NCI-H460 (cell line): ENCODE results near the gene MAP1LC3B. TPM values are rescaled to one million over a fixed set of nuclear protein-coding genes. Genes with fewer than 3 reads are reported as not detected.

Experiments used
- DNase-seq: peaks from one replicate; pipeline ENCODE4 v3.0.0-alpha.2; 2016; ENCODE audit warnings: low read depth; ENCODE audit errors: extremely low read depth
- polyA plus RNA-seq: library from polyadenylated mRNA; depleted of rRNA; stranded (reverse); fragments of >200 nt; gene quantifications from 2 replicates; pipeline ENCODE4 v1.2.3, GENCODE V29; 2014; cell fraction: nucleus; rRNA removed
- total RNA-seq: library from RNA; depleted of rRNA; stranded (reverse); fragments of >200 nt; shearing (Covaris generic); gene quantifications from 2 replicates; pipeline ENCODE4 v1.2.3, GENCODE V29; 2014; rRNA removed

MAP1LC3B gene
- 33.6 and 42.9 TPM in 2 replicates for total RNA-seq
- polyA plus RNA-seq: 6.2 and 11.0 TPM in 2 replicates

DNA sequence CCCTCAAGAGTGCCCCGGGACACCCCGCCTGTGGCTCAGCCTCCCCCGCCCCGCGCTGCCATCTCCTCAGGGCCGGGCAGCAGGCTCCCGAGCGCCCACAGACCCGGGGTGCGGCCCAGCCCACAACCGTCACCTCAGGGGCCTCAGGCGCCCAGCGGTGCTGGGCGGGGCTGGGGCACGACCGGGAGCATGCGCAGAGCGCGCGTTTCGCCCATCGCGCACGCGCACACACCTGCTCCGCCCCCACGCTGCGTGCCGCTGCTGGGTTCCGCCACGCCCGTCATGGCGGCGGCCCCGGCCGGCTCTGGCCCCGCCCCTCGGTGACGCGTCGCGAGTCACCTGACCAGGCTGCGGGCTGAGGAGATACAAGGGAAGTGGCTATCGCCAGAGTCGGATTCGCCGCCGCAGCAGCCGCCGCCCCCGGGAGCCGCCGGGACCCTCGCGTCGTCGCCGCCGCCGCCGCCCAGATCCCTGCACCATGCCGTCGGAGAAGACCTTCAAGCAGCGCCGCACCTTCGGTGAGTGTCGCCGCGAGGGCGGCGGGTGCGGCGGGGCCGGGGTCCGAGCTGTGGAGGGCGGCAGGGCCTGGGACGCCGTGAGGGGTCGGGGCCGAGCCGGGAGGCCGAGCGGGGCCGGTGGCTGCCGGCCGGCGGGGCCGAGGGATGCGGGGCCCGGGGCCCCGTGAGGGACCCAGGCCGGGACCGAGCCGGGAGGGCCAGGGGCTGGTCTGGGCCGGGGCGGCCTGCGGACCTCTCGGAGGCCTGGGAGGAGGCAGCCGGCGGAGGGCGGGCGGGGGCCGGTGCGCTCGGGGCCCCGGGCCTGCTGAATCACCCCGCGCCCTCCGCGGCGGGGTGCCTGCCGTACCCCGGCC lies at the start of gene MAP1LC3B:
MAP1LC3B (plus strand) TSS at position 387 of the 871 bp plus-strand sequence; CDS start at position 479, 92 bp downstream.
- peak; percentile 90 for DNase-seq

DNA sequence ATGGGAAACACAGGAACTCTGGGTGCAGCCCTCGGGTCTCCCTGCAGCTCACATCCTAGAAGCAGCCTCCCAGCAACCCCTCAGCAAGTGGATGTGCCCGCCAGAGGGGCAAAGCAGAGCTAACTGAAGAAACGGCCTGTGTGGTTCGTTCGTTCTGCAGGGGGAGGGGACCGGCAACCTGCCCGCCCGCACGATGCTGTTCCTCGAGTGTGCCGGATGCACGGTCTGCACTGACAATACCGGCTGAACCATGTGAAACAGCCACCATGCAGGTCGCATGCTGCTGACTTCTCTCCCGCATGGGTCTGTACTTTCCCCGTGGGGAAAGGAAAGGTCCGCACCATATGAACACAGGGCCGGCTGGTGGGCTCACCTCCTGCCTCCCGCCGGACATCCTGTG lies 49.6 kb upstream of the MAP1LC3B start:
- no peak for DNase-seq

DNA sequence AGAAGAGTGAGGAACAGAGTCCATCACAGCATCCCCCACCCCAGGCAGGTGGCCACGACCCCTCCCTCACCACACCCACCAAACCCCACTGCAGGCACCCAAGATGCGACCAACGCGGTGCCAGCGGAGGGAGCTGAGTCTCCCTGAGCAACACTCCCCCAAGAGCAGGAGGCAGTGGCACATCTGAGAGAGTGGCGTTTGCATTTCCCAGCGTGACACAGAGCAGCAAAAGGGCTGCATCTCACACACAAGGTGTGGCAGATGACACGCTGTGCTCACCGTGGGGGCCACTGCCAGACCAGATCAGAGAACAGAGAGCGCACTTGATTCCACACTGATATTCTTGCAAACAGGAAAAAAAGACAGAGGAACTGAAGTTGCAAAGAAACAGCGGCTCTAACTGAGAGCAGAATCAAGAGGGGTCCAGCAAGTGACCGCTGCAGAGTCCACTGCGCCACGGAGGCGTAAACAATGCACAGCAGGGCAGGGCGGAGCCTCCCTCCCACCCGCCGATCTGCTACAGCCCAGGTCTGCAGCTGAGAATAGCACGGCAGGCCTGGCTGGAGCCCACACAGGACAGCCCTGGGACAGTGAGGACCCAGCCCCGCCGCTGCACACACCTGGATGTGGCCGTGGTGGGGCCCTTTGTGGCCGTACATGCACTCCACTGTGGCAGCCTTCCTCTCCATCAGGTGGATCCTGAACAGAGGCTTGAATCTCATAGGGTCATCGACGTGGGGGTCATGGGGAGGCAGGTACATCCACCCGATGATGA lies 49.0 kb upstream of the MAP1LC3B start:
- DNase-seq: no peak

DNA sequence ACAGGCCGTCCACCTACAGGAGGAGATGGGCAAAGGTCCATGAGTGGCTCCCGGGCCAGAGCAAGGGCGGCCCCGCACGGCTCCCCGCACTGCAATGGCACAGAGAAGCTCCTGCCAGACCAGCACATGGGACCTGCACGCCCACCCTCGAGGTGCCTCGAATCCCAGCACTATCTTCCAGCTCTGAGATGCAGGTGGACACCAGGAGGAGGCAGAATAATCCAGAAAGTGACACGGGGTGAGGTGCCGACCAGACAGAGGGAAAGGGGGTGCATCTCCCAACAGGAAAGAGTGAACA lies 48.4 kb upstream of the MAP1LC3B start:
- DNase-seq: no peak

DNA sequence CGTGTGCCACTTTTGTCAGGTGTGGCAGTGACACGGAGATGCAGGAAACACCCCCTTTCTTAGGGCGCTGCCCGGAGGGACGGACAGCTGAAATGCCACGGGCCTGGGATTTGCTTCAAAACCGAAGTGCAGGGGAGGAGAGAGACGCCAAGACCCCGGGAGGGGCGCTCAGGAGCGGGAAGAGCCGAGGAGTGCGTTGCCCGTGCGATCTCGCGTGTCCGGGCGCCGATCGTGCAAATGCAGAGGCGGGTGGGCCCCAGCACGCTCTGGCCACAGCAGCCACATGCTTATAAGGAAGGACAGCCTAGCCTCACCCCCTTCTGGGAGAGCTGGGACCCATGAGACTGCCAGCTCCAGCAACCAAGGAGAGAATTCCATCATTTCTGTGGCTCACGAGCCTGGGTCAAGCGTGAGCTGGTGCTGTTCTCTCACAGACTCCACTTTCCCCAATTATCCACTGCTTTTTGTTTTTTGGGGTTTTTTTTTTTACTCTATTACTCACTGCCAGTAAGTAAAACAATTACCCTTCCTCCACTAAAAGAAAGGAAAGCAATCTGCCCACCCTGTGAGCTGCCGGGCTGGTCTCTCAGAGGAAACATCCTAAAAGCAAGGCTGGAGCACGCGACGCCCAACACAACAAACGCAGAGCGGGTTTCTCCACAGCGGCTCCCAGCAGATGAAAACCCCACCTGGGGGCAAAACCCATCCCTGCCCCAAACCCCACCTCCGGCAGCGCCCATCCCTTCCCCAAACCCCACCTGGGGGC lies 47.8 kb upstream of the MAP1LC3B start:
- no peak for DNase-seq

DNA sequence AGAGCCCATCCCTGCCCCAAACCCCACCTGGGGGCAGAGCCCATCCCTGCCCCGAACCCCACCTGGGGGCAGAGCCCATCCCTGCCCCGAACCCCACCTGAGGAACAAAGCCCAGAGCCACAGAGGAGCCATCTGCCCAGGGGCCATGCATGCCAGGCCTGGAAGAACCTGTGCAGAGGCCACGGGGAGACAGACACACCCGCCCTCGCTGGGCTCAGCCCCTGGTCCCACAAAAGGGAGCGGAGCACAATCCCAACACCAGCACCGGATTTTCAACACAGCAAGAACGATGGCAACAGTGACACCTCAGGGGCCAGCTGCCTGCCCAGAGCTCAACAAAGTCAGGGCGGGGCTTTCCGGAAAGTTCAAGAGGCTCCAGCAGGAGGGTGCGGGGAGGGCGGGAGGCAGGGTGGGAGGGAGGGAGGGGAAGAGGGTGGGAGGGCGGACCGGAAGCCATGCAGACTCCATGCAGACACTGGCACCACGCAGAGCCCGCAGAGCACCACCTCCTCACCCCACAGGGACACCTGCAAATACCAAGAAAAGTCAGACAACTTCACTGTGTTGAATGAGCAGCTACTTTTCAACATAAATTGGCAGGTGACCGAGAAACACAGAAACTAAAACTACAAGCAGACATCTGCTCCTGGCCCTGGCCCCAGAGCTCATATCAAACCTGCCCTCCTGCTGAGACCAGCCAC lies 47.1 kb upstream of the MAP1LC3B start:
- DNase-seq: no peak

DNA sequence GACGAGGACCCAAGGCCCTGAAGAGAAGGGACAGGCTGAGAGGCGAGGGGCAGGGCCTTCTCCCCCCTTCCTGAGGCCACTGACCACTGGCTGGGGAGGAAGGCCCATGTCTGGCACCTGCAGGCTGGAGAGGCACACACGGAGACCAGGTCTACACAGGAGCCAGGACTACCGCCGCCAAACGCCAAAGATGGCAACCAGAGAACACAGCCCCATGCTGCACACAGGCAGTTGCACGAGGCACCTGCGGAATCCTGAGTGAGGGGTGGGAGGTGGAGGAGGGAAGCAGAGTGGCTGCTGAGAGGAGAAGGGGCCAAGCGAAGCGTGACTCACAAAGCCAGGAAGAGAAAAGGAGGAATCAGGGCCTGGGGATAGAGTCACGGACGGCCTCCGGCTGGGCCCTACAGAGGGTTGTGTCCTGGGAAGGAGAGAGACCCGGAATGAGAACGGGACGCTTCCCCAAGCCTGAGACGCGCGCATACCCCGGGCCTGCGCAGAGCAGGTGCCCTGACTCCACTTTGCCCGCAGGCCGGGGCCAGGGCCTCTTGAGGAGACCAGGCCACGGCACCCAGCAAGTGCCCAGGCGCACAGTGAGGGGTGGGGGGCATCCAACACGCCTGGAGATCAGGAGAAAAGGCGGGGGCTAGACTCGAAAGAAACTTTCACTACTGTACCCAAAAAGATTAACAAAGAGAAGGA lies 46.3 kb upstream of the MAP1LC3B start:
- DNase-seq: no peak

DNA sequence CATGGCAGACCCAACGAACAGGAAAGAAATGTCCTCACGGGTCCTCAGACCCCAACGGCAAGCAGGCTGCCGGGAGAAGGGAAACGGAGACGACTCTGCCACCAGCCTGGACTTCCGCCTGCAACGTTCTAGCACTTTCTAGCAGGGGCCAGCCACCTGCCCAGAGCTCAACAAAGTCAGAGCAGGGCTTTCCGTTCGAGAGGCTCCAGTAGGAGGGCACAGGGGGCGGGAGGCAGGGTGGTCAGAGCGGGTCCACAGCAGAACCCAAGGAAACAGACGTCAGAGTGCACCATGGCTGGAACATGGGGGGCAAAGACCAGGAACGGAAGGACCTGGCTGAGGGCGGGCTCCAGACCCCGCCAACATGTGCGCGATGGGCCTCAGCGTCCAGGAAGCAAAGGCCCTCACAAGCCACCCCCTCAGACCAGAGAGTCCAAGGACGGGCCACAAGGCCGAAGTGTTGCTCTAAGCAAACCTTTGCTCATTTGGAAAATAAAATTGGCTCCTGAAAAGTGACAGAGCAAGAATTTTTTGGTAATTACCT lies 45.5 kb upstream of the MAP1LC3B start:
- DNase-seq: no peak

DNA sequence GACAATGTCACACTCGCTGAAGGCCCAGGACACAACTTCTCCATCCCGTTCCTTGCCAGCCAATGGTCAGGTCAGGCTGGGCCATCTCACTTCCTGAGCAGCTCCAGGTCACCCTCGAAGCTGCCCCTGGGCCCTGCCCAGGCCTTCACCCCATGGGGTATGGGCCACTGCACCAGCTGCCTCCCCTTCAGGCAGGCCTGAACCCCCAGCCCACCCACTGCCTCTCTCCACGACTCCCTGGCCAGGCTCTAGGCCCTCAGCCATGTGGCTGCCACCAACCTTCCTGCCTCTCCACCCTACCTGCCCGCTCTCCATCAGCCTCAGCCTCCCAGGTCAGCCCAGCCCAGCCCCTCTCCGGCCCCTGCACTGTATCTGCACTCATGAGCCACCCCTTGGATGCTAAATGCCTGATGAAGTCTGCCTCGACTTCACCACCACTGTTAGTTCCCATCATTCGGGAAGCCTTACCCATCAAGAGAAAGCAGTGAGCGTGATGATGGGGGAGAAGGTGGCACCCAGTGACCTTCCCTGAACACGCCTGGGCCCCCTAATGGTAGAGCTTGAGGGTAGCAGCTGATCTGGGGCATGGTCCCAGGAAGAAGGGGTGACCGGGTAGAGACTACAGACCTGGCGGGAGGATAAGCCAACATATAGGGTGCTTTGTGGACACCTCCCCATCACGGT lies 44.1 kb upstream of the MAP1LC3B start:
- DNase-seq: no peak

DNA sequence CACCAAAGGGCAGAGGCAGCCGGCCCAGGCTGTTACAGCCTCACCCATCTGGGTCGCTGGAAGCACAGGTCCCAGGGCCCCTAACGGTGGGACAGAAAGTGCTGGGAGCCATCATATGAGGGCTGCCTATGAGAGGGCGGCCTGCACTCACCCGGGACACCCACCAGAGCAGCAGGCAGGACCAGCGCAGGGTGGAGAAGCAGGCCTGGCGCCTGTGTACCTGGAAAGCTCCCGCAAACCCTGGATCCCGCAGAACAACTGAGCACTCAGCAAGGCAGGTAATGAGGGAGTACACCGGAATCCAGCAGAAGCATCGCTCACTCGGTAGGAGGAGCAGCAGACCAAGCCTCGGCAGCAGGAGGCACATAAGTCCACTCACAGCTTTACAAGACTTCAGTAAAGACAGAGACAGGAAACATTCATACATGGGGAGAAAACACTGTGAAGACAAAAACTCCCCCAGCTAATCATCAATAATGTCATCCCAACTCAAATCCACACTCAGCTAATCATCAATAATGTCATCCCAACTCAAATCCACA lies 43.4 kb upstream of the MAP1LC3B start:
- no peak for DNase-seq

DNA sequence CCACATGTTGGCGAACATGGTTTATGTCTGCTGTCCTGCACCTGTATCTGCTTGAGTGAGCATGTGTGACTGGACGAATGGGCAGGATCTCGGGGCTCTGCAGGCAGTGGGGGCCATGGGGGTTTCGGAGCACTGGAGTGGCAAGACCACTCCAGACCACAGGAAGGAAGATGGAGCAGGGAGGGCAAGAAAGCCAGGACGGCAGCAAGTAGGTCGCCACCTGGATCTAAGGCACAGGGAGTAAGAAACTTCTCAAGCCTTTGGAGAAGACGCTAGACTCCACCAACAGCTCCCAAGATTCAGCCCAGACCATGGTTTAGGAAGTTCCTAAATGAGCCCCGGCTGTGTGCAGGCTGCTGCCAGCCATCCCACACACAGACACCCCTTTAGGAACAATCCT lies 42.1 kb upstream of the MAP1LC3B start:
- no peak for DNase-seq

DNA sequence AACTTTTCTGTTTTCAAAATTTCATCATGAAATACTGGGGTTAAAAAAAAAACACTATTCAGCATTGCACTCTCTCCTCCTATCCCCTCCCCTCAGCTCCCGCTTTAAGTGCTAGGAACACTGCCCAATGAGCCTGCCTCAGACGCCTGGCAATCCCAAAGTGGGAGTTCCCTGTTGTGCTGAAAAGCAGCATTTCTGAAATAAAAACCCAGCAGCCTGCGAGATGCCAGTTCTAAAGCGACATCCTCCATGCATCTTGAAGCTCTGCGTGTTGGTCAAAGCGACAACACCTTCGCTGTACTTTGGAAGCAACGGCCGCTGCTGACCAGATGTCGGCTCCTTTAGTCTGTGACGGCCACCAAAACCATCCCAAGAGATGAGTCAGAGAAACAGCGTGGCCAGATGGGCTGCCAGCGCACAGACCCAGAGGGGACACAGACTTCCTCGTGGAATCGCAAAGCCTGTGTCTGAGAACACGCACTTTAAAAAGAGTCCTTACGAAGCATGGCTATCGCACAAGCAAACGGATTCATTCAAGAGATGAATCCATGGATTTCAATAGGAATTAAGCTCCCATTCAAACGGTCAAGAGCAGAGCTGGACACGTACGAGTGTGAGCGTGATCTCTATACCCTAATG lies 41.3 kb upstream of the MAP1LC3B start:
- no peak for DNase-seq

DNA sequence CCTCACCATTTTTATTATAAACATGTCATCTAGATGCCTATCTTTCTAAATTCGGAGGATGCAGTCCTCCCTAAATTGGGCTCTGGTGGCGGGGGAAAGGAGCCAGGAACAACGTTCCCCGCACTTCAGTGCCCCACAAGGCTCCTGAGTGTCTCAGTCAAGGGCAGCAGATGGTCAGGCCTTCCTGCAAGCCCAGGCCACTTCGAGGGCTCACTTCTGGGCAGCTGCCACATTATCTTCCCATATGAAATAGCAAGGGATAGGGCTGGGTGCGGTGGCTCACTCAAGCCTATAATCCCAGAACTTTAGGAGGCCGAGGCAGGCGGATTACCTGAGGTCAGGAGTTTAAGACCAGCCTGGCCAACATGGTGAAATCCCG lies 40.8 kb upstream of the MAP1LC3B start:
- no peak for DNase-seq

DNA sequence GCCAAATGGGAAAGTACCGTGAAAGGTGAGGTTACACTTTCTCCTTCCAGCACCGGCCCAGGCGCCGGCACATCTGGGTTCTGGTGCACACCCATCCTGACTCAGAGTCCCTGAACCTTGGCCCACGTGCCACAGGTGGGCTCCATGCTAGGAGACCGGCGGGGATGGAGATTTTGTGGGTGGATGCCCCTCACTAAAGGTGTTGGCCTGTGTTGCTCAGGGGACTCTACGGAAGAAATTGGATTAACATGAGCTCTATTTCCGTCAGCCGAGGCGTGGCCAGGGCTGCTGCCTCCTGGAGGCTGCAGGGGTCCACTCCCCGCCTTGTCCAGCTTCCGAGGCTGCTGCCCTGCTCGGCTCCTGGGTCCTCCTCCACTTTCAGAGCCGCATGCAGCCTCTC lies 39.3 kb upstream of the MAP1LC3B start:
- DNase-seq: no peak

DNA sequence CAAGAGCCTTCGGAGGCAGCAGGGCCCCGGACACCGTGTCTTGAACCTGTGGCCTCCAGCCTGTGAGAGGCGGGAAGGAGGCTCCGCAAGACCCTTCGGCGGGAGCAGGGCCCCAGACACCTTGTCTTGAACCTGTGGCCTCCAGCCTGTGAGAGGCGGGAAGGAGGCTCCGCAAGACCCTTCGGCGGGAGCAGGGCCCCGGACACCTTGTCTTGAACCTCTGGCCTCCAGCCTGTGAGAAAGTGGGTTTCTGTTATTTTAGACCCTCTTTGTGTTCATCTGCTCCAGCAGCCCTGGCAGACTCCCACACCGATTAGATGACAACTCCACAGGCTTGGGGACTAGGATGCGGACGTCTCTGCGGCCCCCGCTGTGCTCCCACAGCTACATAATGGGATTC lies 38.5 kb upstream of the MAP1LC3B start:
- no peak for DNase-seq

DNA sequence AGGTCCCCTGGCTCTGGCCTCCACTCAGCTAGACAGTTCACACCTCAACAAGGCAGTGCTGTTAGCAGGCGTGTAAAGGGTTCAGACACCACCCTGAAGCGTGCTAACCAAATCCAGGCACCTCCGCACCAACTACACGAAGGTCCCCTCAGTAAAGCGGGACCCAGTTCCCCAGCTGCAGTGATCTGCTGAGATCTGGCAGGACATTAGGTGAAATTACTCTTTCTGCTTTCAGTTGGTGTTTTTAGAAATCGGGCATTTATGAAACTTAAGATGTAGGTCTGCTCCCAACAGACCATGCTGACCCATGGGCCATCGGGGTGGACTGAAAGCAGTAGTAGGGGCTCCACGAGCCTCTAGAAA lies 35.7 kb upstream of the MAP1LC3B start:
- DNase-seq: no peak

DNA sequence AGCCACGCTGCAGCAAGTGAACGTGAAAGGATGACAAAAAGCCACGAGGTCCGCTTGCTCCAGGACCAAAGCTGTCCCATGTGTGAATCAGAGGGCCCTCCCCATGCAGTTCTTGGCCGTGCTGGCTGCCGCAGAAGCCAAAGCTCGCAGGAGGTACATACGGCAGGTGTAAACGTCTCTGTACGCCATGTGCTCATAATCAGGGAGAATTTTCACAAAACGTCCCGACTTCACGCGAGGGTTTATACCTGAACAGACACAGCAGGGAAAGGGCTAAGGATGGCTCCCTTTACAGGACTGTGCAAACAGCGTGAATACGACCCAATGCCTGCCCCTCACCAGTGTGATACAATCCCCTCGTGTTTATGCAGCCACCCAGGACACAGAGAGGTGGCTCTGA lies 33.9 kb upstream of the MAP1LC3B start:
- DNase-seq: no peak

DNA sequence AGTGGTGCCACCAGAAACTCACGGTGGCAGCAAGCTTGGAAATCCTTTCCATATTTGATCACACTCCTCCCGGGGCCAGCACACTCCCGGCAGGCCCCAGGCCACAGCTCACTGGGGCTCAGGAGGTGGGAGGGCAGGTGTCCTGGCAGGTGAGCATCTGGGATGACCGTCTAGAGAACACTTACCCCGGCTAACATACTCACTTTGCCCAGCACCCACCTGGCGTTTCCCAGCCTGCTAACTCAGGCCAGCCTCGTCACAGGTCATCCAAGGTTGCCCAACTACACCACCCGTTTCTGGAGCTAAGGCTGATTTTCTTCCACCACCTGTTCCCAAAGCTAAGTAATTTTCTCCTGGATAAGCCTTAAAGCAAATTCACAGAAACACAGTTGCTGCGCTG lies 33.4 kb upstream of the MAP1LC3B start:
- no peak for DNase-seq

DNA sequence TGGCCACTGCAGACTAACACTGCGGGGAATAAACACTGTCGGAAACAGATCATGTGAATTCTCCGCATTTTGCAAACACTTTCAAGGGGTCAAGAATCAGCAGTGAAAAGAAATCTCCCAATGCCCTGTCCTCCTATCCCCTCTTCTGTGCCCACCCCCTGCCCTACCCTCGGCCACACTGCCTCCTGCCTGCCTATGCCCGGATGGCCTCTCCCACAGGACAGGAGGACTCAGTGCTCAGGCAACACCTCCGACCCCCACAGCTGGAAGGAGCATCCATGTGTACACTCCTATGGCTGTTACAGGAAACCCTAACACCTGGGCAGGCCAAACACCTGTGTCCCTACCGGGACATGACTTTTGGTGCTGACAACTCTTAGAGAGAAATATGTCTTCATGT lies 33.0 kb upstream of the MAP1LC3B start:
- DNase-seq: no peak
